Neuron (in vitro differentiated cells): ENCODE results near the gene SMARCD1.
A peak's percentile ranks its signal among the peaks of the same experiment; 100 is the strongest.

Experiments
- H2AFZ ChIP-seq: one replicate; pipeline ENCODE4 v1.6.1; 2013; ENCODE audit warnings: low read depth, mild to moderate bottlenecking, inconsistent platforms, low read length, moderate library complexity
- H3K27me3 ChIP-seq: one replicate; pipeline ENCODE4 v1.6.1; 2013; ENCODE audit warnings: low read length; ENCODE audit not compliant: insufficient read depth
- H3K36me3 ChIP-seq: one replicate; pipeline ENCODE4 v1.6.1; 2013; ENCODE audit warnings: low read length; ENCODE audit not compliant: insufficient read depth
- H3K4me1 ChIP-seq: one replicate; pipeline ENCODE4 v1.6.1; 2013; ENCODE audit warnings: low read length; ENCODE audit not compliant: insufficient read depth
- H3K4me3 ChIP-seq: 2 replicates; pipeline ENCODE4 v1.5.1; 2013; ENCODE audit warnings: mild to moderate bottlenecking, low read length, moderate library complexity
- H3K9me3 ChIP-seq: one replicate; pipeline ENCODE4 v1.6.1; 2013; ENCODE audit warnings: low read length

Gene SMARCD1

GRCh38 chr12:50084775-50085614, at the start of gene SMARCD1:
TSS of gene SMARCD1 (plus strand) at chr12:50085342. CDS start at chr12:50085370, 28 bp downstream.
- H2AFZ ChIP-seq, result peak within 1 kb of the TSS; percentile 64
- H3K4me1 ChIP-seq, result peaks cover 35% of the 10 kb centered on the region
- H3K9me3 ChIP-seq, result no peaks in the 10 kb centered on the region
- H3K36me3 ChIP-seq, result peaks cover 41% of the 10 kb centered on the region
- H3K27me3 ChIP-seq, result no peaks in the 10 kb centered on the region
- peak within 1 kb of the TSS; percentile 96 for H3K4me3 ChIP-seq

GRCh38 chr12:50038336-50038735, 46.8 kb upstream of the SMARCD1 start:
- Histone ChIP-seq H3K36me3 (no peaks in the 10 kb centered on the region), H2AFZ (no peak overlapping the region), H3K27me3 (peaks cover 9% of the 10 kb centered on the region), H3K9me3 (no peaks in the 10 kb centered on the region), H3K4me1 (peaks cover under 1% of the 10 kb centered on the region), H3K4me3 (no peak overlapping the region)

GRCh38 chr12:50039151-50039835, 45.8 kb upstream of the SMARCD1 start:
- Histone ChIP-seq H2AFZ (no peak overlapping the region), H3K4me1 (peaks cover 6% of the 10 kb centered on the region), H3K4me3 (no peak overlapping the region), H3K9me3 (no peaks in the 10 kb centered on the region), H3K36me3 (no peaks in the 10 kb centered on the region), H3K27me3 (peaks cover 9% of the 10 kb centered on the region)

GRCh38 chr12:50040657-50041056, 44.5 kb upstream of the SMARCD1 start:
- H3K9me3 ChIP-seq, result no peaks in the 10 kb centered on the region
- no peaks in the 10 kb centered on the region for H3K36me3 ChIP-seq
- H2AFZ ChIP-seq, result no peak overlapping the region
- peaks cover 7% of the 10 kb centered on the region for H3K4me1 ChIP-seq
- H3K4me3 ChIP-seq, result no peak overlapping the region
- peaks cover 9% of the 10 kb centered on the region for H3K27me3 ChIP-seq

GRCh38 chr12:50041062-50041860, 43.9 kb upstream of the SMARCD1 start:
- Histone ChIP-seq H2AFZ (no peak overlapping the region), H3K9me3 (no peaks in the 10 kb centered on the region), H3K4me3 (no peak overlapping the region), H3K4me1 (peaks cover 7% of the 10 kb centered on the region), H3K36me3 (no peaks in the 10 kb centered on the region), H3K27me3 (peaks cover 9% of the 10 kb centered on the region)

GRCh38 chr12:50041962-50042361, 43.2 kb upstream of the SMARCD1 start:
- peaks cover 9% of the 10 kb centered on the region for H3K27me3 ChIP-seq
- no peaks in the 10 kb centered on the region for H3K9me3 ChIP-seq
- no peak overlapping the region for H2AFZ ChIP-seq

GRCh38 chr12:50042693-50043092, 42.4 kb upstream of the SMARCD1 start:
- H3K27me3 ChIP-seq, result peaks cover 13% of the 10 kb centered on the region
- no peak overlapping the region for H2AFZ ChIP-seq
- H3K4me1 ChIP-seq, result peaks cover 7% of the 10 kb centered on the region

More at GRCh38 chr12:50041962-50042361, 43.2 kb upstream of the SMARCD1 start:
- H3K36me3 ChIP-seq, result no peaks in the 10 kb centered on the region
- H3K4me1 ChIP-seq, result peaks cover 7% of the 10 kb centered on the region
- H3K4me3 ChIP-seq, result no peak overlapping the region

GRCh38 chr12:50043308-50043707, 41.8 kb upstream of the SMARCD1 start:
- H2AFZ ChIP-seq, result no peak overlapping the region
- no peaks in the 10 kb centered on the region for H3K36me3 ChIP-seq
- H3K27me3 ChIP-seq, result peaks cover 13% of the 10 kb centered on the region
- no peaks in the 10 kb centered on the region for H3K9me3 ChIP-seq
- H3K4me1 ChIP-seq, result peaks cover 7% of the 10 kb centered on the region
- H3K4me3 ChIP-seq, result no peak overlapping the region

More at GRCh38 chr12:50042693-50043092, 42.4 kb upstream of the SMARCD1 start:
- H3K4me3 ChIP-seq, result no peak overlapping the region
- no peaks in the 10 kb centered on the region for H3K9me3 ChIP-seq
- no peaks in the 10 kb centered on the region for H3K36me3 ChIP-seq

- Histone ChIP-seq H3K4me3 (no peak overlapping the region), H3K9me3 (no peaks in the 10 kb centered on the region), H3K4me1 (peaks cover 7% of the 10 kb centered on the region), H3K36me3 (no peaks in the 10 kb centered on the region), H2AFZ (no peak overlapping the region), H3K27me3 (peaks cover 13% of the 10 kb centered on the region)
Observed at GRCh38 chr12:50043854-50044253, 41.3 kb upstream of the SMARCD1 start.

- no peaks in the 10 kb centered on the region for H3K36me3 ChIP-seq
Observed at GRCh38 chr12:50047693-50048250, 37.4 kb upstream of the SMARCD1 start.

GRCh38 chr12:50049254-50050118, 35.7 kb upstream of the SMARCD1 start:
- H3K36me3 ChIP-seq, result no peaks in the 10 kb centered on the region
- no peak overlapping the region for H2AFZ ChIP-seq
- peaks cover 12% of the 10 kb centered on the region for H3K4me1 ChIP-seq
- H3K4me3 ChIP-seq, result no peak overlapping the region
- peaks cover 12% of the 10 kb centered on the region for H3K27me3 ChIP-seq
- no peaks in the 10 kb centered on the region for H3K9me3 ChIP-seq

More at GRCh38 chr12:50047693-50048250, 37.4 kb upstream of the SMARCD1 start:
- Histone ChIP-seq H3K4me3 (no peak overlapping the region), H3K27me3 (peaks cover 9% of the 10 kb centered on the region), H3K4me1 (peaks cover 19% of the 10 kb centered on the region), H3K9me3 (no peaks in the 10 kb centered on the region), H2AFZ (no peak overlapping the region)

GRCh38 chr12:50050119-50050385, 35.1 kb upstream of the SMARCD1 start:
- Histone ChIP-seq H3K36me3 (no peaks in the 10 kb centered on the region), H3K9me3 (no peaks in the 10 kb centered on the region), H3K4me3 (no peak overlapping the region), H3K27me3 (peaks cover 12% of the 10 kb centered on the region), H3K4me1 (peaks cover 12% of the 10 kb centered on the region), H2AFZ (no peak overlapping the region)
